ENCODE results near the gene PDCD11.

DNA sequence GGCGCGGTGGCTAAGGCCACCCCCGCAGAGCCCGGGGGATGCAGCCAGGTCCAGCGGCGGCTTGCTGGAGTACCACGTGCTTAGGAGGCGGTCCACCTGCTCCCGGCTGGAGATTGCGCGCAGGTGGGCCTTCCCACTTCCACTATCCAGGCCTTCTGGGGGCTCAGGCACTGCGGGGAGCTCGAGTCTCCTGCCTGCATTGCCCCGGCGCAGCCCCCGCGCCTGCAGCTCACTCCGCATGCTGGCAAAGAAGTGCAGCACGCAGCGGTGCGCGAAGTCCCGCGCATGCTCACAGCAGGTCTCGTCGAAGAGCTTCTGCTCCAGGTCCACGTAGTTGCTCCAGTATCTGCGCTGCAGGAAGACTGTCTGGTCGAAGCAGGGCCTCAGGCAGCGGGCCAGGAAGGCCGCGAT, 76.8 kb downstream of the PDCD11 start:
- no peak for TF ChIP-seq POLR2A (IDR thresholded peaks at IDR 0.05)
- TF ChIP-seq, protein P1, sequence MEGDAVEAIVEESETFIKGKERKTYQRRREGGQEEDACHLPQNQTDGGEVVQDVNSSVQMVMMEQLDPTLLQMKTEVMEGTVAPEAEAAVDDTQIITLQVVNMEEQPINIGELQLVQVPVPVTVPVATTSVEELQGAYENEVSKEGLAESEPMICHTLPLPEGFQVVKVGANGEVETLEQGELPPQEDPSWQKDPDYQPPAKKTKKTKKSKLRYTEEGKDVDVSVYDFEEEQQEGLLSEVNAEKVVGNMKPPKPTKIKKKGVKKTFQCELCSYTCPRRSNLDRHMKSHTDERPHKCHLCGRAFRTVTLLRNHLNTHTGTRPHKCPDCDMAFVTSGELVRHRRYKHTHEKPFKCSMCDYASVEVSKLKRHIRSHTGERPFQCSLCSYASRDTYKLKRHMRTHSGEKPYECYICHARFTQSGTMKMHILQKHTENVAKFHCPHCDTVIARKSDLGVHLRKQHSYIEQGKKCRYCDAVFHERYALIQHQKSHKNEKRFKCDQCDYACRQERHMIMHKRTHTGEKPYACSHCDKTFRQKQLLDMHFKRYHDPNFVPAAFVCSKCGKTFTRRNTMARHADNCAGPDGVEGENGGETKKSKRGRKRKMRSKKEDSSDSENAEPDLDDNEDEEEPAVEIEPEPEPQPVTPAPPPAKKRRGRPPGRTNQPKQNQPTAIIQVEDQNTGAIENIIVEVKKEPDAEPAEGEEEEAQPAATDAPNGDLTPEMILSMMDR (IDR thresholded peaks at IDR 0.05): no peak

Measured in Peyer's patch (tissue), 4 donors.